Caco-2 (cell line): Measurements from ENCODE around the gene OXER1. TPM values are rescaled to one million over a fixed set of nuclear protein-coding genes. Genes with fewer than 3 reads are reported as not detected.

Experiments
- BruUV-seq: library from RNA; stranded (reverse); fragments of 400-500 nt; replicated peaks from 2 replicates; lab custom pipeline; 2021; lab: Mats Ljungman, UMichigan
- CTCF ChIA-PET: fragments of 300-600 bp; sonication (Branson Sonifier 250); formaldehyde crosslinking; loops from one replicate; lab custom pipeline; 2022; ENCODE audit warnings: antibody characterized with exemption; lab: Charles Lee
- POLR2A ChIA-PET: fragments of 300-600 bp; sonication (Branson Sonifier 250); formaldehyde crosslinking; loops from one replicate; lab custom pipeline; 2022; ENCODE audit warnings: antibody characterized with exemption; lab: Charles Lee
- DNase-seq, 2 experiments: peaks; one replicate each; pipeline versions ENCODE4 v3.0.0 to v3.0.0-alpha.2; 2020 to 2022
- H3K27me3 ChIP-seq: replicated peaks from 2 replicates; pipeline ENCODE4 v1.6.0; 2011; ENCODE audit warnings: low read length; ENCODE audit not compliant: control insufficient read depth, insufficient read depth
- H3K36me3 ChIP-seq: 2 replicates; pipeline ENCODE4 v1.5.1; 2011; ENCODE audit warnings: low read length; ENCODE audit not compliant: control insufficient read depth, insufficient read depth
- H3K4me1 ChIP-seq: fragments of 250-450 bp; sonication (Bioruptor Pico); 2 replicates; pipeline ENCODE4 v1.5.1; 2020; ENCODE audit warnings: mild to moderate bottlenecking
- H3K4me3 ChIP-seq: 2 replicates; pipeline ENCODE4 v1.5.1; 2011; ENCODE audit warnings: low read depth, mild to moderate bottlenecking, control low read depth, low read length
- H3K9me3 ChIP-seq: fragments of 250-450 bp; sonication (Bioruptor Pico); 2 replicates; pipeline ENCODE4 v1.5.1; 2020; ENCODE audit warnings: mild to moderate bottlenecking, moderate library complexity
- H3K27ac Mint-ChIP-seq: one replicate; pipeline ENCODE4 v1.8.0; 2022; ENCODE audit warnings: mixed read lengths; ENCODE audit not compliant: unreplicated experiment
- H3K27me3 Mint-ChIP-seq: one replicate; pipeline ENCODE4 v1.8.0; 2022; ENCODE audit warnings: mixed read lengths; ENCODE audit not compliant: insufficient read depth, unreplicated experiment
- H3K36me3 Mint-ChIP-seq: one replicate; pipeline ENCODE4 v1.8.0; 2022; ENCODE audit warnings: mild to moderate bottlenecking, mixed read lengths; ENCODE audit not compliant: insufficient read depth, unreplicated experiment
- H3K4me1 Mint-ChIP-seq: one replicate; pipeline ENCODE4 v1.8.0; 2022; ENCODE audit warnings: low read depth, mixed read lengths; ENCODE audit not compliant: unreplicated experiment
- H3K4me3 Mint-ChIP-seq: one replicate; pipeline ENCODE4 v1.8.0; 2022; ENCODE audit warnings: mild to moderate bottlenecking, moderate library complexity, mixed read lengths; ENCODE audit not compliant: unreplicated experiment
- H3K9me3 Mint-ChIP-seq: one replicate; pipeline ENCODE4 v1.8.0; 2022; ENCODE audit warnings: mixed read lengths; ENCODE audit not compliant: unreplicated experiment
- intact Hi-C: fragments of 100-400 bp; cut with micrococcal nuclease; formaldehyde crosslinking; loops from one replicate; pipeline ENCODE4 v1.10.0; 2022; ENCODE audit not compliant: unreplicated experiment
- total RNA-seq: library from RNA; stranded (reverse); gene quantifications from 2 replicates; pipeline ENCODE4 v1.2.3, GENCODE V29; 2022
- TF ChIP-seq, protein P1 (sequence below), 2 experiments: fragments of 200-600 bp in 1 of 2; IDR thresholded peaks; 1 replicate in 1 of 2; 2 replicates in 1 of 2; pipeline versions ENCODE4 v1.5.1 to v1.8.0; 2011 to 2022; ENCODE audit warnings: antibody characterized with exemption in 1 of 2, control low read depth in 1 of 2, inconsistent platforms in 1 of 2, low read depth in 1 of 2, low read length in 1 of 2, mild to moderate bottlenecking in 1 of 2, moderate library complexity in 1 of 2; ENCODE audit not compliant: insufficient read depth in 1 of 2, severe bottlenecking in 1 of 2, unreplicated experiment in 1 of 2

The OXER1 gene
- total RNA-seq, 1 experiment from 2014 or later: 10.9 TPM

DNA sequence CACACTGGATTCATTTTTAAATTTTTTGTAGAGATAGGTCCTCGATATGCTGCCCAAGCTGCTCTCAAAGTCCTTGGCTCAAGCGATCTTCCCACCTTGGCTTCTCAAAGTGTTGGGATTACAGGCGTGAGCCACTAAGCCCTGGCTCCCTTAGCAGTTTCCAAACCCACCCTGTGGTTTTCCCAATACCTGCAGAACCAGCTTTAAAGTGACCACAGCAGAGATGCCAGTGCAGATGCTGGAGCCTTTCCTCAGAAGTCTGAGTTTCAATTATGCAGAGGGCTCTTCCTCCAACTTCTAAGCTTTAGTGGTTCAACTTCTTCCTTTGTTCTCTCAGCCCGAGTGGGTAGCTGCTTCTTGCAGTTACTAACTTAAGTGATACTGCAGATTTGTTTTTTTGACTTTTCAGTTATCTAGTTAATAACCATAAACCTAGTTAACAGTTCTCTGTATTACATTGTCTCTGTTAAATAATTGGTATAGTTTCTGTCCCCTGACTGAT is 36.6 kb upstream of the OXER1 start:
- Histone ChIP-seq H3K36me3 (peaks cover 1% of the 10 kb centered on the region; the same call in 1 of the 2 replicates), H3K4me3 (no peak overlapping the region), H3K4me1 (no peaks in the 10 kb centered on the region), H3K9me3 (no peaks in the 10 kb centered on the region), H3K27me3 (no peaks in the 10 kb centered on the region)
- intact Hi-C loops: no loop called here
- Mint-ChIP-seq H3K27ac (no peak overlapping the region), H3K36me3 (peaks cover 21% of the 10 kb centered on the region), H3K4me1 (peaks cover 15% of the 10 kb centered on the region), H3K4me3 (no peak overlapping the region), H3K27me3 (peaks cover 3% of the 10 kb centered on the region), H3K9me3 (no peaks in the 10 kb centered on the region)
- TF ChIP-seq, protein P1, sequence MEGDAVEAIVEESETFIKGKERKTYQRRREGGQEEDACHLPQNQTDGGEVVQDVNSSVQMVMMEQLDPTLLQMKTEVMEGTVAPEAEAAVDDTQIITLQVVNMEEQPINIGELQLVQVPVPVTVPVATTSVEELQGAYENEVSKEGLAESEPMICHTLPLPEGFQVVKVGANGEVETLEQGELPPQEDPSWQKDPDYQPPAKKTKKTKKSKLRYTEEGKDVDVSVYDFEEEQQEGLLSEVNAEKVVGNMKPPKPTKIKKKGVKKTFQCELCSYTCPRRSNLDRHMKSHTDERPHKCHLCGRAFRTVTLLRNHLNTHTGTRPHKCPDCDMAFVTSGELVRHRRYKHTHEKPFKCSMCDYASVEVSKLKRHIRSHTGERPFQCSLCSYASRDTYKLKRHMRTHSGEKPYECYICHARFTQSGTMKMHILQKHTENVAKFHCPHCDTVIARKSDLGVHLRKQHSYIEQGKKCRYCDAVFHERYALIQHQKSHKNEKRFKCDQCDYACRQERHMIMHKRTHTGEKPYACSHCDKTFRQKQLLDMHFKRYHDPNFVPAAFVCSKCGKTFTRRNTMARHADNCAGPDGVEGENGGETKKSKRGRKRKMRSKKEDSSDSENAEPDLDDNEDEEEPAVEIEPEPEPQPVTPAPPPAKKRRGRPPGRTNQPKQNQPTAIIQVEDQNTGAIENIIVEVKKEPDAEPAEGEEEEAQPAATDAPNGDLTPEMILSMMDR (IDR thresholded peaks at IDR 0.05; ENCODE audit: insufficient read depth in 1 of 2, low read depth in 1 of 2, low read length in 1 of 2, severe bottlenecking in 1 of 2, unreplicated experiment in 1 of 2): no peak
- CTCF ChIA-PET: interaction anchor here (1.1 kb wide), 1 partner anchor 10 kb away, joined by 3 read pairs; no protein-coding TSS in a partner anchor
- no TSS peak for BruUV-seq
- DNase-seq: no peak
- POLR2A ChIA-PET: interaction anchor here (1.0 kb wide), 1 partner anchor 9 kb away, joined by 3 read pairs; no protein-coding TSS in a partner anchor

DNA sequence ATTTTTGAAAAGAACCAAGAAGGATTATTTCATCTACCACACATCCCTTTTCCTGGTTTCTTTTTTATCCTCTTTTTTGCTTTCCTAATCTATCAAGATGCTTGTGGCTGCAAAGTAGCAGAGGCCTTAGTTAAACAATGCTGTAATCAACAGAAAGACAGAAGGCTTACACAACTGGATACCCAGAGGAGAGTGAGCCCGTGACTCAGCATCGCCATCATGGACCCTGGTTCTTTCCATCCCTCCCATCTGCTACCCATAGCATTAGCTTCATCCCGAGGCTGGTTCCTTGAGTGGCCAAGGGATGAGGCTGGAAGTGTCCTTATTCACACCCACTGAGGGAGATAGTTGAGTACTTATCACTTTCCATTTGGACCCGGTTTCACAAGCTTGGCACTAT is 35.9 kb upstream of the OXER1 start:
- TF ChIP-seq, protein P1 (IDR thresholded peaks at IDR 0.05; ENCODE audit: insufficient read depth in 1 of 2, low read depth in 1 of 2, low read length in 1 of 2, severe bottlenecking in 1 of 2, unreplicated experiment in 1 of 2): no peak
- Mint-ChIP-seq H3K4me1 (peaks cover 18% of the 10 kb centered on the region), H3K27me3 (peaks cover 3% of the 10 kb centered on the region), H3K4me3 (no peak overlapping the region), H3K27ac (no peak overlapping the region), H3K36me3 (peaks cover 23% of the 10 kb centered on the region), H3K9me3 (no peaks in the 10 kb centered on the region)
- Histone ChIP-seq H3K9me3 (no peaks in the 10 kb centered on the region), H3K36me3 (peaks cover 1% of the 10 kb centered on the region; the same call in 1 of the 2 replicates), H3K4me3 (no peak overlapping the region), H3K4me1 (peaks cover under 1% of the 10 kb centered on the region; the same call in 1 of the 2 replicates), H3K27me3 (no peaks in the 10 kb centered on the region)
- DNase-seq: no peak
- CTCF ChIA-PET: interaction anchor here (1.1 kb wide), 1 partner anchor 11 kb away, joined by 3 read pairs; no protein-coding TSS in a partner anchor
- intact Hi-C loops: no loop called here
- BruUV-seq: no TSS peak
- POLR2A ChIA-PET: interaction anchor here (0.6 kb wide), 1 partner anchor 35 kb away, joined by 7 read pairs; no protein-coding TSS in a partner anchor

DNA sequence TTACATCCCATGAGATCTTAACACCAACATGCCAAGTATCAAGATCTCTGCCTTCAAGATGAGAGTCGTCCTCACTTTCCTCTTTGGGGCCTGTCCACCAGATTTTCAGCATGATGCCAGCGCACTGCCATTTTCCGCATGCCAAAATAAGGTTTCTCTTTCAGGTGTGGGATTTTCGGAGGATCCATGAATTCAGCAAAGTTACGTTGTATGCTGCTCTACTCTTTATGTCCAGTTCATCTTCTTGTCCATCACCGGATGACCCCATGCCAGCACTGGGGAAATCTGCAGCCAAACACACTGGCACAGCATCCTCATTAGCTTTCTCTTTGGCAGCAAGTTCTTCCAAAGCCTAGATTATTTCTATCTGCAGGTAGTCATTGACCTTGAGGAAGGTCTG is 33.3 kb upstream of the OXER1 start:
- Mint-ChIP-seq H3K9me3 (no peaks in the 10 kb centered on the region), H3K27me3 (no peaks in the 10 kb centered on the region), H3K4me3 (no peak overlapping the region), H3K36me3 (peaks cover 35% of the 10 kb centered on the region), H3K4me1 (peaks cover 31% of the 10 kb centered on the region), H3K27ac (no peak overlapping the region)
- BruUV-seq: no TSS peak
- Histone ChIP-seq H3K9me3 (no peaks in the 10 kb centered on the region), H3K27me3 (no peaks in the 10 kb centered on the region), H3K4me3 (no peak overlapping the region), H3K4me1 (peaks cover 4% of the 10 kb centered on the region), H3K36me3 (peaks cover 1% of the 10 kb centered on the region; the same call in 1 of the 2 replicates)
- TF ChIP-seq, protein P1 (IDR thresholded peaks at IDR 0.05; ENCODE audit: insufficient read depth in 1 of 2, low read depth in 1 of 2, low read length in 1 of 2, severe bottlenecking in 1 of 2, unreplicated experiment in 1 of 2): no peak
- POLR2A ChIA-PET: no interaction called here
- CTCF ChIA-PET: interaction anchor here (1.0 kb wide), 1 partner anchor 13 kb away, joined by 4 read pairs; no protein-coding TSS in a partner anchor
- DNase-seq: no peak
- intact Hi-C loops: no loop called here
